PC-3 (cell line): ENCODE measurements around the gene PTGER3.

Experiments
- CTCF ChIP-seq: fragments of 300-600 bp; sonication (generic); conservative IDR thresholded peaks from 2 replicates; pipeline ENCODE4 v1.5.1; 2017; ENCODE audit warnings: antibody characterized with exemption, low read depth, mild to moderate bottlenecking, low read length
- EZH2phosphoT487 ChIP-seq: fragments of 300-600 bp; sonication (generic); IDR thresholded peaks from 2 replicates; pipeline ENCODE4 v1.6.1; 2018; ENCODE audit warnings: mild to moderate bottlenecking, antibody characterized with exemption, low read length, borderline replicate concordance

DNA sequence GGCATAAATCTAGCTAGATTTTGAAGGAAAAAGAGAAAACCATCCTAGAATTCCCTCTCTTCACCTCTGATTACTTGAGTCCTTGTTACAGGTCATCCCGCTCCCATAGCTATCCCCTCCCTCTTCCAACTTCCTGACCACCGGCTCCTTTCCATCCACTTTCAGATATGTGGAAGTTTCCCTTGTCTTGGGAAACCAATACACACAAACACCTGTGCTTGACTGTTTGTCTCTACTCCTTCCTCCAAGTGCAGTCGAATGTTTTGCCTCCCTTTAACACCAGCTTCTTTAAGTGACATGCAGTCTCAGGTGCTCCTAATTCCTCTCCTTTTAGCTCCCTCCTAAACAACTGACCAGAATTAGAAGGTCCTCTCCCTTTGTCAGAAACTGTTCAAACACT is 70.0 kb downstream of the PTGER3 start:
- TF ChIP-seq CTCF (no peak), EZH2phosphoT487 (no peak)
